Uterus (tissue), 2 donors: ENCODE measurements around the gene RAPGEF5.

Source experiments
- CTCF ChIP-seq, 4 experiments: fragments of 200-600 bp in 2 of 4; fragments of 450-650 bp in 2 of 4; sonication (generic) in 2 of 4; IDR thresholded peaks; one replicate each; pipeline ENCODE4 v1.5.1; 2016 to 2019; ENCODE audit warnings: antibody characterized with exemption in 4 of 4, mild to moderate bottlenecking in 2 of 4, moderate library complexity in 1 of 4
- POLR2A ChIP-seq, 2 donors: fragments of 450-650 bp; IDR thresholded peaks; one replicate each; pipeline ENCODE4 v1.6.1; 2016; ENCODE audit warnings: antibody characterized with exemption in 2 of 2, mild to moderate bottlenecking in 1 of 2, moderate library complexity in 1 of 2

GRCh38 chr7:22250390-22250789 lies 106.6 kb downstream of the RAPGEF5 start:
- TF ChIP-seq CTCF (IDR thresholded peaks at IDR 0.05) = no peak
- no peak for TF ChIP-seq POLR2A (IDR thresholded peaks at IDR 0.05)
